Measurements from ENCODE around the gene PKNOX2. TPM values are rescaled to one million over a fixed set of nuclear protein-coding genes. Genes with fewer than 3 reads are reported as not detected.

PKNOX2 gene
- total RNA-seq, 2 experiments from 2014 or later: not detected

DNA sequence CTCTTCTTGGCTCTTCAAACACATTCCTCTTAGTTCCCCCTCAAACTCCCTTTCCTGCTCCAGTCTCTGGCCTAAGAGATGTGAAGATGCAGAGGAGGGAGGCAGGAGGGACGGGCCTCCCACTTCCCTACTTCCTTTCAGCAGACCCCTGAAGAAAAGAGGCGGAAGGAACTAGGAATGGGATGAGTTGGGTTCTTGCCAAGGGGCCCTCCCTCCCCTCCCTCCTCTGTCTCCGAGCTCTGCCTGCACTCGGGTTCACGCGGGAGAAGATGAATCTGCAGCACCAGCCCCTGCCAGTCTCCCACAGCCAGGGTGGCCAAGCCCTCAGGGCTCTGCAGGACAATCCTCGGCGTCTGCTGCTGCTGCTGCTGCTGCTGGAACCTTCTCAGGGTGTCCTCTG, 24.3 kb upstream of the PKNOX2 start:
- no peak for DNase-seq
- ChIA-PET POLR2A (no interaction called here), CTCF (interaction anchor here (0.8 to 4.3 kb wide), 10 partner anchors 11 to 274 kb away, joined by 3 to 21 read pairs (median 3); no protein-coding TSS in a partner anchor)
- H3K4me1 Mint-ChIP-seq: peaks cover 2% of the 10 kb centered on the region
- H3K36me3 Mint-ChIP-seq (ENCODE audit: low read depth): no peaks in the 10 kb centered on the region
- no peak overlapping the region for H3K4me3 Mint-ChIP-seq
- H3K27ac Mint-ChIP-seq: no peak overlapping the region
- no peaks in the 10 kb centered on the region for H3K9me3 Mint-ChIP-seq
- peaks cover 33% of the 10 kb centered on the region for H3K27me3 Mint-ChIP-seq

DNA sequence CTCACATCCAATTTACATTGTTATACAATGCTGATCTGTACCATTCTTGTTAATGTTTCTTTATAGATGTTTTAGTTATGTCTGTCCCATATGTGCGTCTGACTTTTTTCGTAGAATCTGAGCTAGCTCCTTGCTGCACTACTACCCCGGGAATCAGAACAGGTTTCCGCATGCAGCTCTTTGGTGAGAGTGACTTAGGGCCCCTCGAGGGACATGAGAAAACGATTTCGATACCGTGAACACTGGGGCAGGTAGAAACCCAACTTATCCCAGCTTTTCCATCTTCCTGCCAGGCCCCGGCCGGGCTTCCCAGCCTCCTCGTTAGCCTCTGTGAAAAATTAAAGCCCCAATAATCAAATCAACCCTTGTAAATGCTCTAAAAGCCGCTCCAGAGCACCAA, 23.4 kb upstream of the PKNOX2 start:
- H3K36me3 Mint-ChIP-seq (ENCODE audit: low read depth): no peaks in the 10 kb centered on the region
- no peak for DNase-seq
- H3K4me1 Mint-ChIP-seq: peaks cover 2% of the 10 kb centered on the region
- no peak overlapping the region for H3K27ac Mint-ChIP-seq
- POLR2A ChIA-PET: no interaction called here
- H3K27me3 Mint-ChIP-seq: peaks cover 28% of the 10 kb centered on the region
- H3K9me3 Mint-ChIP-seq: no peaks in the 10 kb centered on the region
- CTCF ChIA-PET: interaction anchor here (0.7 to 4.3 kb wide), 23 partner anchors 12 to 304 kb away, joined by 3 to 21 read pairs (median 4); partner anchors contain the start of gene TMEM218
- H3K4me3 Mint-ChIP-seq: no peak overlapping the region

- no peak overlapping the region for H3K4me3 Mint-ChIP-seq
- no peaks in the 10 kb centered on the region for H3K9me3 Mint-ChIP-seq
- H3K27me3 Mint-ChIP-seq: peaks cover 25% of the 10 kb centered on the region
- H3K27ac Mint-ChIP-seq: no peak overlapping the region
- DNase-seq: peak; percentile 51
- ChIA-PET CTCF (interaction anchor here (0.6 to 4.3 kb wide), 34 partner anchors 12 to 740 kb away, joined by 3 to 21 read pairs (median 4); partner anchors contain the start of gene TMEM218), POLR2A (interaction anchor here (0.8 kb wide), 1 partner anchor 51 kb away, joined by 3 read pairs; no protein-coding TSS in a partner anchor)
- peaks cover 2% of the 10 kb centered on the region for H3K4me1 Mint-ChIP-seq
- H3K36me3 Mint-ChIP-seq (ENCODE audit: low read depth): no peaks in the 10 kb centered on the region
Measured at GRCh38 chr11:125141686-125142535, 22.6 kb upstream of the PKNOX2 start.

- Mint-ChIP-seq H3K4me3 (no peak overlapping the region), H3K27ac (no peak overlapping the region), H3K4me1 (peaks cover 2% of the 10 kb centered on the region), H3K36me3 (ENCODE audit: low read depth) (no peaks in the 10 kb centered on the region), H3K9me3 (no peaks in the 10 kb centered on the region), H3K27me3 (peaks cover 16% of the 10 kb centered on the region)
- no peak for DNase-seq
- ChIA-PET CTCF (no interaction called here), POLR2A (no interaction called here)
Measured at GRCh38 chr11:125146232-125146631, 18.3 kb upstream of the PKNOX2 start.

- Mint-ChIP-seq H3K4me3 (no peak overlapping the region), H3K9me3 (no peaks in the 10 kb centered on the region), H3K36me3 (ENCODE audit: low read depth) (no peaks in the 10 kb centered on the region), H3K27me3 (peaks cover 11% of the 10 kb centered on the region), H3K4me1 (no peaks in the 10 kb centered on the region), H3K27ac (no peak overlapping the region)
- ChIA-PET POLR2A (no interaction called here), CTCF (no interaction called here)
- DNase-seq: no peak
Measured at GRCh38 chr11:125147280-125147679, 17.3 kb upstream of the PKNOX2 start.

- DNase-seq: no peak
- ChIA-PET CTCF (interaction anchor here (0.6 kb wide), 1 partner anchor 159 kb away, joined by 3 read pairs; no protein-coding TSS in a partner anchor), POLR2A (no interaction called here)
- H3K4me1 Mint-ChIP-seq: no peaks in the 10 kb centered on the region
- H3K4me3 Mint-ChIP-seq: no peak overlapping the region
- no peaks in the 10 kb centered on the region for H3K36me3 Mint-ChIP-seq (ENCODE audit: low read depth)
- no peaks in the 10 kb centered on the region for H3K9me3 Mint-ChIP-seq
- H3K27ac Mint-ChIP-seq: no peak overlapping the region
- peaks cover 12% of the 10 kb centered on the region for H3K27me3 Mint-ChIP-seq
Measured at GRCh38 chr11:125148011-125148410, 16.5 kb upstream of the PKNOX2 start.

DNA sequence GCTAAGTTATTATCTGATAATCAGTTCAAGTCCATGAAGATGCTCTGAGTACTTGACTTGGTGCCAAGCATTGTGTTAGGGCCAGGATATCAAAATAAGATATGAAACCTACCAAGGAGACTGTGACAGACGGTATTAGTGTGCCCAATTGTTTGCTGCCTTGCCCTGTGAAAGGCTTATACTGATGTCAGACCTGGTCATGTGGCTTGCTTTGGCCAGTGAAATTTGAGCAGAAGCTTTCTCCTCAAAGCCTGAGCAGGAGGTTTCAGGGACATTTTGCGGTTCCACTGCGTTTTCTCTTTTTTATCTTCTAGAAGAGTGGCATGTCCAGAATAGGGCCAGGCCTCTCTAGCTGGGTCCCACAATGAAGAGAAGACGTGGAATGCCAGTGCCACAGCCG, 15.8 kb upstream of the PKNOX2 start:
- Mint-ChIP-seq H3K27me3 (peaks cover 17% of the 10 kb centered on the region), H3K9me3 (no peaks in the 10 kb centered on the region), H3K27ac (no peak overlapping the region), H3K36me3 (ENCODE audit: low read depth) (no peaks in the 10 kb centered on the region), H3K4me3 (no peak overlapping the region), H3K4me1 (no peaks in the 10 kb centered on the region)
- ChIA-PET POLR2A (no interaction called here), CTCF (no interaction called here)
- DNase-seq: no peak

DNA sequence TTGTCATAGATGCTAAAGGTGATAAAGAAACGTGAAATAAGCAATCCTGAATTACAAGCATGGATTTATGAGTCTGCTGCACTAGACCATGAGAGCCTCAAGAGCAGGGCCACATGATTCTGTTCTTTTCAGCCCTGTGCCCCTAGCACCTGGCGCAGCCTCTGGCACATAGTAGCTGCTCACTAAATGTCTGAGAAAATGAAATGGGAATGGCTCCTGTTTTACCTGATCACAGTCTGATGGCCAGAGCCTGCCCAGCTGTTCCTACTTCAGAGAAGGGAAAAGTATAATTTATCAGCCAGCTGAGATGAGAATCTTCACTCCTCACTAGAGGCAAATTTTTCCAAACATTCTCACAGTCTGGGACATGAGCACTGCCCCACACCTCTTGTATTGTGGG, 10.7 kb upstream of the PKNOX2 start:
- POLR2A ChIA-PET: no interaction called here
- H3K4me1 Mint-ChIP-seq: no peaks in the 10 kb centered on the region
- H3K36me3 Mint-ChIP-seq (ENCODE audit: low read depth): no peaks in the 10 kb centered on the region
- no peak overlapping the region for H3K4me3 Mint-ChIP-seq
- H3K27me3 Mint-ChIP-seq: peaks cover 34% of the 10 kb centered on the region
- H3K27ac Mint-ChIP-seq: no peak overlapping the region
- DNase-seq: no peak
- CTCF ChIA-PET: interaction anchor here (0.8 kb wide), 1 partner anchor 11 kb away, joined by 5 read pairs; no protein-coding TSS in a partner anchor
- H3K9me3 Mint-ChIP-seq: peaks cover 13% of the 10 kb centered on the region

DNA sequence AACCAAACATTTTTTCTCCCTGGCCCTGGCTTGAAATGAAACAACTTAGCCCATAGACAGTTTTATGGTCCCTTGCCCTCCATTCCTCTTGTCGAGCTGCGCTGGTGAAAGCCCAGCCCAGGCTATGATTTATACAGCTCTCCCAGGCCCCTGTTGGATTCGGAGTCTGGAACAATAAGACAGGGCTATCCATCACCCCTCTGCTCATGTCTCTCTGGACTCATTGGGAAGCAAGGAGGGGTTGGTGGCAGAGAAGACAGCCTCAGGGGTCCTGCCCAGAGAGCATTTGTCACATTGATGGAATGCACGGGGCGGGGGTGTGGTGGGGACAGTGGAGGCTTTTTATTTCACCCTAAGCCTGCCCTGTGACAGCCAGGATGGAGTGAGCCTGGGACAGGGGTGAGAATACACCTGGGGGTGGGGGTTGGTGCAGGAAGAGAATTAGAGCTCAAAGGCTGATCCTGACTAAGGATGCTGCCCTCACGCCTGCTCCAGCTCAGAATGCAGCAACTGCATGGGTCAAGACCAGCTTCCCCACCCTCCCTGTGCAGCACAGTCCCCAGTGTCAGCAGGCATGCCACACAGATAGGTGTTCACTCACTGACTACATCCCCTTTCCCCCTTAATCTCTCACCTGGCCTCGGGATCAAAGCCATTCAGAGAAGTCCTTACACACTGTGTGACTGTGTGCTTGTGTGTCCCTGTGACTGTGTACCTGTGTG, 10.0 kb upstream of the PKNOX2 start:
- peaks cover 33% of the 10 kb centered on the region for H3K27me3 Mint-ChIP-seq
- POLR2A ChIA-PET: no interaction called here
- peaks cover 13% of the 10 kb centered on the region for H3K9me3 Mint-ChIP-seq
- CTCF ChIA-PET: interaction anchor here (0.8 kb wide), 1 partner anchor 12 kb away, joined by 5 read pairs; no protein-coding TSS in a partner anchor
- no peak overlapping the region for H3K4me3 Mint-ChIP-seq
- no peaks in the 10 kb centered on the region for H3K4me1 Mint-ChIP-seq
- DNase-seq: no peak
- no peaks in the 10 kb centered on the region for H3K36me3 Mint-ChIP-seq (ENCODE audit: low read depth)
- no peak overlapping the region for H3K27ac Mint-ChIP-seq

GRCh38 chr11:125155100-125155444, 9.5 kb upstream of the PKNOX2 start:
- peaks cover 29% of the 10 kb centered on the region for H3K27me3 Mint-ChIP-seq
- no peak for DNase-seq
- ChIA-PET POLR2A (no interaction called here), CTCF (no interaction called here)
- H3K4me1 Mint-ChIP-seq: no peaks in the 10 kb centered on the region
- no peaks in the 10 kb centered on the region for H3K36me3 Mint-ChIP-seq (ENCODE audit: low read depth)
- H3K9me3 Mint-ChIP-seq: peaks cover 13% of the 10 kb centered on the region
- no peak overlapping the region for H3K27ac Mint-ChIP-seq
- no peak overlapping the region for H3K4me3 Mint-ChIP-seq

DNA sequence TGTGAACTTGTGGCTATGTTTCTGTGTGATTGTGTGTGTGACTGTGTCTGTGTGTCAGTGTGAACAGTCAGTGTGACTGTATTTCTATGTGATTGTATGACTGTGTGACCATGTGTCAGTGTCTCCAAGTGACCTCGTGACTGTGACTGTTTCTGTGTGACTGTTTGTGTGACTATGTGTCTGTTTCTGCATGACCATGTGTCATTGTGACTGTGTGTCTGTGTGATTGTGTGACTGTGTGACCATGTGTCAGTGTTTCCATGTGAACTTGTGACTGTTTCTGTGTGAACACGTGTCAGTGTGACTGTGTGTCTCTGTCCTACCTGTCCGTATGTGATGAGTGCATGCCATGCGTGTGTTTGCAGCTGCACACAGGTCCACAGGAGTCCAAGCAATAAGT, 8.8 kb upstream of the PKNOX2 start:
- no peaks in the 10 kb centered on the region for H3K4me1 Mint-ChIP-seq
- no peak overlapping the region for H3K27ac Mint-ChIP-seq
- H3K27me3 Mint-ChIP-seq: peaks cover 31% of the 10 kb centered on the region
- ChIA-PET POLR2A (no interaction called here), CTCF (no interaction called here)
- peaks cover 13% of the 10 kb centered on the region for H3K9me3 Mint-ChIP-seq
- H3K36me3 Mint-ChIP-seq (ENCODE audit: low read depth): no peaks in the 10 kb centered on the region
- DNase-seq: no peak
- no peak overlapping the region for H3K4me3 Mint-ChIP-seq

DNA sequence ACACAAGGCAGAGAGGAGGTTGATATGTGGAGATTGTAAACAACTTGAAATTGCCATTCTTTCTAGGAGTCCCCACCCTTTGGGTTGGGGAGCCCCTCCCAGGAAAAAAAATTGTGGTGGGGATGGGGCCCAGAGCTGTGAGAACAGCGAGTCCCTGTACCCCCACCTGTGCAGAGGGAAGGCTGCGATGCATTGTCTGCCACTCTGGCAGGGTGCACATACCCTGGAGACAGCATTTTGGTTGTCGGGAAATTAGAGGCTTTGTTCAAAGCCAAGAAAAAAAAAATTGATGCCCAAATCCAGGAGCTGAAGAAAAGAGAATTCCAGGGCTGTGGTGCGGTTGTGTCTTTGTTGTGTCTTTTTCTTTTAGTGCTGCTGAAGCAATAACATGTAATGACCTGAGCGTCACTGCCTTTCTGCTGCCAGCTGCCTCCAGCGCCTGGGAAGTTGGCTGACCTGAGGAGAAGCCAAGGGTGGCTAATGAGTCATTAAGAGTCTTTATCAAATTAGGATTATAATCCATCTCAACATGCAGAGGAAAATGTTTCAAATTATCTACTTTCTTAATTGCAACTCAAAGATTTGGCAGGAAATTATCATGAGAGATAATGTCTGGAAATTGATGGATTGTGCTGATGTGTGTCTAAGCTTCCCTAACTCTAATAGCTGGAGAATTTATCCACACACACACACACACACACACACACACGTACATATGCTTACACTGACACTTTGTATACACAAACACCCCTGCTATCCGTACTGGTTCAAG, 8.0 kb upstream of the PKNOX2 start:
- no peaks in the 10 kb centered on the region for H3K36me3 Mint-ChIP-seq (ENCODE audit: low read depth)

GRCh38 chr11:125157118-125157733, 7.3 kb upstream of the PKNOX2 start:
- peaks cover 13% of the 10 kb centered on the region for H3K9me3 Mint-ChIP-seq
- H3K4me3 Mint-ChIP-seq: no peak overlapping the region
- peaks cover 35% of the 10 kb centered on the region for H3K27me3 Mint-ChIP-seq
- DNase-seq: no peak
- H3K27ac Mint-ChIP-seq: no peak overlapping the region
- ChIA-PET CTCF (no interaction called here), POLR2A (no interaction called here)
- H3K4me1 Mint-ChIP-seq: no peaks in the 10 kb centered on the region
- H3K36me3 Mint-ChIP-seq (ENCODE audit: low read depth): no peaks in the 10 kb centered on the region

More for the DNA sequence above, 8.0 kb upstream of the PKNOX2 start:
- no peak for DNase-seq
- ChIA-PET CTCF (no interaction called here), POLR2A (no interaction called here)
- Mint-ChIP-seq H3K4me1 (no peaks in the 10 kb centered on the region), H3K9me3 (peaks cover 13% of the 10 kb centered on the region), H3K27me3 (peaks cover 30% of the 10 kb centered on the region), H3K27ac (no peak overlapping the region), H3K4me3 (no peak overlapping the region)
